NCI-H524 (cell line): ENCODE results near the gene C17orf107.

Experiments used
- DNase-seq, 2 experiments: peaks; one replicate each; lab custom pipeline; 2025; lab: John Stamatoyannopoulos, UW

The C17orf107 gene

GRCh38 chr17:4872786-4873185 lies 26.6 kb upstream of the C17orf107 start:
- DNase-seq = no peak

- no peak for DNase-seq
Observed at GRCh38 chr17:4877089-4877488, 22.2 kb upstream of the C17orf107 start.

GRCh38 chr17:4879601-4880000 lies 19.7 kb upstream of the C17orf107 start:
- no peak for DNase-seq

- DNase-seq = no peak
Observed at GRCh38 chr17:4880857-4881256, 18.5 kb upstream of the C17orf107 start.

GRCh38 chr17:4881761-4882555 lies 17.4 kb upstream of the C17orf107 start:
- DNase-seq = peak in 1 of 2 experiments; percentile 20

- DNase-seq = no peak
Observed at GRCh38 chr17:4884489-4884888, 14.8 kb upstream of the C17orf107 start.

- DNase-seq = no peak
Observed at GRCh38 chr17:4886830-4887229, 12.5 kb upstream of the C17orf107 start.

GRCh38 chr17:4887581-4887980 lies 11.8 kb upstream of the C17orf107 start:
- DNase-seq = no peak

GRCh38 chr17:4891411-4892410 lies 7.6 kb upstream of the C17orf107 start:
- DNase-seq = no peak

- DNase-seq = no peak
Observed at GRCh38 chr17:4892499-4893221, 6.7 kb upstream of the C17orf107 start.

- DNase-seq = no peak
Observed at GRCh38 chr17:4893272-4893671, 6.1 kb upstream of the C17orf107 start.

- DNase-seq = peak in 1 of 2 experiments; percentile 16
Observed at GRCh38 chr17:4893721-4894560, 5.4 kb upstream of the C17orf107 start.

- DNase-seq = no peak
Observed at GRCh38 chr17:4895121-4895520, 4.2 kb upstream of the C17orf107 start.

- DNase-seq = peak in 1 of 2 experiments; percentile 7
Observed at GRCh38 chr17:4895657-4896331, 3.5 kb upstream of the C17orf107 start.

- DNase-seq = no peak
Observed at GRCh38 chr17:4896332-4897197, 2.8 kb upstream of the C17orf107 start.

- no peak for DNase-seq
Observed at GRCh38 chr17:4897198-4897687, 2.1 kb upstream of the C17orf107 start.

- no peak for DNase-seq
Observed at GRCh38 chr17:4897785-4898184, 1.6 kb upstream of the C17orf107 start.

- no peak for DNase-seq
Observed at GRCh38 chr17:4898351-4898750, 985 bp upstream of the C17orf107 start.

- no peak for DNase-seq
Observed at GRCh38 chr17:4898927-4899326, 409 bp upstream of the C17orf107 start.
